Limb (tissue), 2 donors: ENCODE data around the gene EFHD1.
A peak's percentile ranks its signal among the peaks of the same experiment; 100 is the strongest.

Source experiments
- DNase-seq, 2 donors: peaks; one replicate each; pipeline ENCODE4 v3.0.0-alpha.2; 2016; ENCODE audit errors: extremely low spot score in 2 of 2

The EFHD1 gene

DNA sequence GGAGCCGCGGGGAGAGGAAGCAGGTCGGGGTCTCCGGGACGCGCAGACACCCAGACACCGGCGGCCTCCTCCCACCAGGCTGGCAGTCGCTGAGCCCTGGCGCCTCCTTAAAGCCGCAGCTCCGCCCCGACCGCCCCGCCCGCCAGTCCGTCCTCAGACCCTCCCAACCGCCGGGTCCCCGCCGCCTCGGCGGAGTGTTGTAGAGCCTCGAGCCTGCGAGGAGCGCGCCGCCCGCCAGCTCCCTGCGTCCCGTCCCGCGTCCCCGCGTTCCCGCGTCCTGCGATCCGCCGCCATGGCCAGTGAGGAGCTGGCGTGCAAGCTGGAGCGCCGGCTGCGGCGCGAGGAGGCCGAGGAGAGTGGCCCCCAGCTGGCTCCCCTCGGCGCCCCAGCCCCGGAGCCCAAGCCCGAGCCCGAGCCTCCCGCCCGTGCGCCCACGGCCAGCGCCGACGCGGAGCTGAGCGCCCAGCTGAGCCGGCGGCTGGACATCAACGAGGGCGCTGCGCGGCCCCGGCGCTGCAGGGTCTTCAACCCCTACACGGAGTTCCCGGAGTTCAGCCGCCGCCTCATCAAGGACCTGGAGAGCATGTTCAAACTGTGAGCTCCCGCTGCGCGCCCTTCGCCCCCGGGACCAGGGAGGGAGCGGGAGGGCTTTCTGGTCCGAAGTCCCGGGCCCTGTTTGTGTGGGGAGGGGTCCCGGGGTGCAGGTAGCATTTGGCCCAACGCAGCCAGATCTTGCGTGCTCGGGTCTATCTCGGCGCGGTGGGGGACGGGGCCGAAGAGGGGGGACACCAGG lies at the start of gene EFHD1:
TSS of gene EFHD1 (plus strand) at position 192 of the 793 bp plus-strand sequence. CDS start at position 293, 101 bp downstream.
- DNase-seq, result peak; percentile 64 to 85

GRCh38 chr2:232584238-232584637 lies 49.2 kb upstream of the EFHD1 start:
- no peak for DNase-seq

DNA sequence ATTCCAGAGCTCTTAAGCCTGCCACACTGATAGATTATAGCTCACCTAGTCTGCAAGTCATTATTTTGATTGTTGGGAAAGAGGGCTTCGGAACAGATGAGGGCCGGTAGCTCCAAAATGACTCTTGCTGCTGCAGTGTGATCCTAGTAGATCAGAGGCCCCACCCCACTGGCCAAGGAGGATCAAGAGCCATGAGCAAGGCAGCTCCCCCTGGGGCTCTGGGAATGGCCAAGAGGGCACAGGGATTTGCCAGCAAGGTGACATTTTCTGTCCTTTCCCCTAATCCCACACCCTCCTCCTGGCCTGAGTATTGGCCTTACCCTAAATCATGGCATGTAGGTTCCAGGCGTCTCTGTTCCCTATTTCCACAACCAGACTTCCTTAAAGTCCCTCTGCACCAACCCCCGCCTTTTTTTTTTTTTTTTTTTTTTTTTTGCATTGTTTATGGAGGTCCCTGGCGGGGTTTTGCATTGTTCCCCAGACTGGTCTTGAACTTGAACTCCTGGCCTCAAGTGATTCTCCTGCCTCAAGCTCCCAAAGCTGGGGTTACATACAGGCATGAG lies 46.4 kb upstream of the EFHD1 start:
- DNase-seq, result no peak

DNA sequence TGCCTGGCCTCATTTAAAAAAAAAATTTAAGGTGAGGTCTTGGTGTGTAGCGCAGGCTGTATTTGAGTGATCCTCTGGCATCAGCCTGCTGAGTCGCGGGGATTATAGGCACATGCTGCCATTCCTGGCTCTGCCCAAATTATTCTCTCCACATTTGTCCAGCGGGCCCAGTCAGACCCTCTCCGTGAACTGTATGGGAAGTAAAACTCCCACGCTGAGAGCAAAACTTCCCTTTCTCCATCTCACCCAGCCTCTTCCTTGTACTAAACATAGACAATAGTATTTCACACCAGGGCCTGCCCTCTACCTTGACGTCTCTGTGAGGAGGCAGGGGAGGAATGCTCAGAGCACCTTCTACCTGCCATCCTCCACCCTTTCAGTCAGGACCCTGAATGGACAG lies 45.9 kb upstream of the EFHD1 start:
- no peak for DNase-seq

GRCh38 chr2:232588031-232588430 lies 45.4 kb upstream of the EFHD1 start:
- no peak for DNase-seq

DNA sequence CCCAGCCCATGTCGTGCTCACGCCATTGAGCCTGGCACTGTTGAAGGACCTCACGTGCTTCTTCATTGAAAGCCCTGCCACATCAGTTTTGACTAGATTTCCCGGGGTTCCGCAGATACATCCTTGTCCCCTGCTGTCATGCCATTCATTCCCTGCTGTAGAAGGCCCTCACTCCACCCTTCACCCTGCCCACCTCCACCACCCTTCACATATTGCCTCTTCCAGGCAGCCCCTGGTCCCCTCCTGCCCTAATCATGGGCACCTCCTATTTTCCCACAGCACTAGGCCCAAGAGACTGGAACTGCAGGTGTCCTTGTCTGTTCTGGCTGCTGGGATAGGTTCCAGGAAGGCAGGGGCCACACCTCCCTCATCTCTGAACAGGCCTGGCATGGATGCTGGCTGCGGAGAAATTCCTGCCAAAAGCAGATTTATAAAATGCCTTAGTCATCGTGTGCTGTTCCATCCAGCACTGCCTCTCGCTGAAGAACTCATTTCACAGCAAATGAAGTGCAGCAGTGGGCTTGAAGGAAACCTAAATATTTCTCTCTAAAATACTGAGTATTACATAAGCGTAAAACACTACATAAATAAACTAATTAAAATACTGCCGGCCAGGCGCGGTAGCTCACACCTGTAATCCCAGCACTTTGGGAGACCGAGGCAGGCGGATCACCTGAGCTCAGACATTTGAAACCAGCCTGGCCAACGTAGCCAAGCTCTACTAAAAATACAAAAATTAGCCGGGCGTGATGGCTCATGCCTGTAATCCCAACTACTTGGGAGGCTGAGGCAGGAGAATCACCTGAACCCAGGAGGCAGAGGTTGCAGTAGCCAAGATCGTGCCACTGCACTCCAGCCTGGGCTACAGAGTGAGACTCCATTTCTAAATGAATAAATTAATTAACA lies 44.5 kb upstream of the EFHD1 start:
- DNase-seq, result peak; percentile 38 to 40

DNA sequence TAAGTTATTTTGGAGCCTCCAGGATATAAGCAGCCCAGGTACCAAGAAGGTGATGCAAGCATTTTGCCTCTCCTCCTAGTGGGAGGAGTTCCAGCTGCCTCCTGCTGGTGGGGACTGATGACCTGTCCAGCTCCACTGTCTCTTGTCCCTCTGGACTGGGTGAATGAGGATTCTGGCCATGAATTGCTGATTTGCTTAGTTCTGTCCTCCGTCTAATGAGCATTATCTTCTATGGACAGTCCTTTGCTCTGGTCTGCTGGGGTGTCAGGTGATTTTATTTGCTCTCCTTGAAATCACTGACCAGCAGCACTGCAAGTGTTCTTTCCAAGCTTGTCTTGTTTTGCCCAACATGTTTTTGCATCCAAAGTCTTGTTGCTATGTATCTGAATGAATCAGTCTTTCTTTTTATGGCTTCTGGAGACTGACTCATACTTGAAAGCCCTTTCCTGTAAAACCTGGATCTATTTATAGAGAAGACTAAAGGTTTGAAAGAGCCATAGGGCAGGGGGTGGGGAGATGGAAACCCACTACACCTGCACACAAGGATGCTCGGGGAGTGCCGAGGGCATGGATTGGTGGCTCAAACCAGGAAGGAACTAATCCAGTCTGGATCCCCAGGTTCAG lies 40.5 kb upstream of the EFHD1 start:
- DNase-seq, result no peak

DNA sequence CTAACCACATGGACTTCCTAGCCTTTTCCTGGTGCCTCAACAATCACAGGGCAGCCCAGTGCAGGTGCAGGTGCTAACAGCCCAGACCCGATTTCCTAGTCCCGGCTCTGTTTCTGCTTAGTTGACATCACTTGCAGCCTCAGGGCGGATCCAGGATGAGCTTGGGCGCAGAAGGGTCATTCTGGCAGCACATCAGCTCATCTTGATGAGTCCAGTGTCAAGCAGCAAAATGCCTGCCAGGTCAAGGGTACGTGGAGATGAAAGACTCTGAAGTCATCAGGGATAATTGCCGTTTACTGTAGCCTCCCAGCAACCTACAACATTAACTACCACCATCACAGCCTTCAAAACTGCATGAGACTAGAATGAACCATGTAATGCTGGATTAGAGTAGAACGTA lies 39.4 kb upstream of the EFHD1 start:
- DNase-seq, result no peak

GRCh38 chr2:232597362-232598079 lies 35.9 kb upstream of the EFHD1 start:
- no peak for DNase-seq

DNA sequence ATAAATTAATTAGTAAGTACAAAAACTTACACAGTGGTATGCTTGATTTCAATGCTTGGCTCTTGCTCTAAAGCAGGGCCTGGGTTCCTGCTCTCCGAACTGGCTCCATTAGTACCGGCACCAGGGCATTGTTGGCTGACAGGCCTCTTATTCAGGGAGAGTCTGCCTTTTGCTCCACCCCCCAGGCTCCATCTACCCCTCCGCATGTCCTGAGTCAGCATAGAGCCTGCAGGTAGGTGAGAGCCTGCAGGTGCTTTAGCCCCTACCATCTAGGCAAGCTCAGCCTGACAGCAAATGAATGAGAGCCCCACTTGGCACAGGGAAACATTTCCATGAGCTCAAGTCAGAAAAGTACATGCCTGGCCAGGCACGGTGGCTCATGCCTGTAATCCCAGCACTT lies 35.1 kb upstream of the EFHD1 start:
- DNase-seq, result no peak

DNA sequence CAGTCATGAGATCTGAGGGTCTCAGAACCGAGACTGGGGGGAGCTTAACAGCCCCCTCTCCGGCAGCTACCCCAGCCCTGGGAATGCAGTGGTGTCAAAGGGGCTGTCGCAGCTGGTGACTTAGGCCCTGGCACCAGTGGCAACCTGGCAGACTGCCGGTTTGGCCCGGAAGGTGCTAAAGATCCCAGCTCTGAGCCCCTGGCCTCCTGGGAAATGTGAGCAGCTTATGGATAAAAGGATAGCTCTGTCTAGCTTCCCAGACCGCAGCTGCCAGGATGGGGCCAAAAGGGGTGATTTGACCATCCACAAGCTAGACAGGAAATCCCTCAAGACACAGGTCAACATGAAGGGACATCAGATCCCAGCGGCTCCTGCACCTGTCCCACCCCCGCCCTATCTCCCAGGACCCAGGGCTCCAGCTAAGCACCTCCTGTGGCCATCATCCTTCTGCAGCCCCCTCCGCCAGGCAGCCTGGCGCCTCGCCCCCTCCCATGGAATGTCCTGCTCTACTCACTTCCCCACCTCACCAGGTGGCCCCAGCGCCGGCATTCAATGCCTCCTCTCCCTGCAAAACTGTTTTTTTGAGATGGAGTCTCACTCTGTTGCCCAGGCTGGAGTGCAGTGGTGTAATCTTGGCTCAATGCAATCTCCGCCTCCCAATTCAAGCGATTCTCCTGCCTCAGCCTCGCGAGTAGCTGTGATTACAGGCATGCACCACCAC lies 33.2 kb upstream of the EFHD1 start:
- no peak for DNase-seq

- DNase-seq, result no peak
These were observed 30.1 kb upstream of the EFHD1 start for GRCh38 chr2:232603283-232603682.

DNA sequence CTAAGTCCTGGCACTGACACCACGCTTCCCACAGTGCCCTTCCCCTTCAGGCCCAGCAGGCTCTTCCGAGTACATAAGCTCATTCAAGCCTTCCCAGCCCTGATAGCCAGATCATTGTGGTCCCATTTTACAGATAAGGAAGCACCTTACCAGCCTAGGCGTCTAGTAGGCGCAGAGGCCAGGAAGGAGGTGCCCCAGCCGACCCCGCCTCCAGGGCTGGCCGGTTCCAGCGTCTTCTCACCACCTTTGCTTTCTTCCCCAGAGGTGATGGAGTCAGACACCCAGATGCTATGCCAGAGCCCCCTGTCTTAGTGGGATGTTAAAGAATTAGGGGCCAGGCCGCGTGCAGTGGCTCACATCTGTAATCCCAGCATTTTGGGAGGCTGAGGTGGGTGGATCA lies 28.9 kb upstream of the EFHD1 start:
- no peak for DNase-seq

DNA sequence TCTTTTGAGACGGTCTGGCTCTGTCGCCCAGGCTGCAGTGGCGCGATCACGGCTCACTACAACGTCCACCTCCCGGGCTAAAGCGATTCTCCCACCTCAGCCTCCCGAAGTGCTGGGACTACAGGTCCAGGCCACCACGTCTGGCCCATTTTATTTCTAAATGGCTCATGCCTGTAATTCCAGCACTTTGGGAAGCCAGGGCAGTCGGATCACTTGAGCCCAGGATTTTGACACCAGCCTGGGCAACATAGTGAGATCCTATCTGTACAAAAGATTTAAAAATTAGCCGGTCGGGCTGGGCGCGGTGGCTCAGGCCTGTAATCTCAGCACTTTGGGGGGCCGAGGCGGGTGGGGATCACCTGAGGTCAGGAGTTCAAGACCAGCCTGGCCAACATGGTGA lies 26.4 kb upstream of the EFHD1 start:
- no peak for DNase-seq

DNA sequence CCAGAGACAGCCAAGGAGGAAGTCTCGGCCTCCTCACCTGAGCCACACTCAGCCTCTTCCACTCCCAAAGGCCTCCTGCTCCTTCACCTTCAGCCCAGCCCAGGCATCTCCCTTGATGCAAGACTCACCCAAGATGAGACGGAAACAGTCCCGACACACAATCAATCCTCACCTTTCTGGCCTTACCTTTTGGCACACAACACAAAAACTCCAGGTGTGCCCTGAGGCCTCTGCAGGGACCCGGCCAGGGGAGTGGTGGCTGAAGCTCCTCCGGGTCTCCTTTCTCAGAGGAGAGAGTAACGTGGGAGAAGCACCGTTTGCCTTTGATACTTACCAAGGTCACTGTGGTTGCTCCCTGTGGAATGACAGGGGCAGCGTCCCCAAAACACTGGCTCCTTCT lies 23.8 kb upstream of the EFHD1 start:
- DNase-seq, result no peak

DNA sequence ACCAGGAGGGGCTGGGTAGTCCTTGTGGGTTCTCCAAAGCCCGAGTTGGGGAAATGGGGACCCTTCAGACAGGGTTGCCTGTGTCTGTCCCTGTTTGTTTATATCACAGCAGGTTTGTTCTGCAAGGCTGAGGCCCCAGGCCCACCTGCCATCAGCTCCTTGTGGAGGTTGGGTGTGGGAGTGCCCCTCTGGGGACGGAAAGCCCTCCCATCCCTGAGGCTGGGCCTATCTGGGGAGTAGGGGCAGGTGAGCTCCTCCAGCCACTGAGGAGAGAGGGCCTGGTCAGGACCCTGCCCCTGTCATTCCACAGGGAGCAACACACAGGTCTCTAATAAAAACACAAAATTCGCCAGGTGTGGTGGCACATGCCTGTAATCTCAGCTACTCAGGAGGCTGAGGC lies 23.3 kb upstream of the EFHD1 start:
- DNase-seq, result no peak

DNA sequence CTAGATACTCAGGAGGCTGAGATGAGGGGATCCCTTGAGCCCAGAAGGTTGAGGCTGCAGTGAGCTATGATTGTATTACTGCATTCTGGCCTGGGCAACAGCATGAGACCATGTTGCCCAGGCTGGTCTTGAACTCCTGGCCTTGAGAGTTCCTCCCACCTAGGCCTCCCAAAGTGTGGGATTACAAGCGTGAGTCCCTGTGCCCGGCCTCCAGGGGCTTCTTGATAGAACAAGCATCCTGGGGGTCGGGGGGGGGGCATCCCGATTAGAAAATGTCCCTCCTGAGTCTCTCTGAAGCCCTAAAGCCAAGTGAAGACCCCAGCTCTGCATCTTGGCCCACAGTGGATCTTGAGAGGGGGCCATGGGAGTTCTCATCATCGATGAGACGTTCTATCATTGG lies 22.3 kb upstream of the EFHD1 start:
- no peak for DNase-seq

DNA sequence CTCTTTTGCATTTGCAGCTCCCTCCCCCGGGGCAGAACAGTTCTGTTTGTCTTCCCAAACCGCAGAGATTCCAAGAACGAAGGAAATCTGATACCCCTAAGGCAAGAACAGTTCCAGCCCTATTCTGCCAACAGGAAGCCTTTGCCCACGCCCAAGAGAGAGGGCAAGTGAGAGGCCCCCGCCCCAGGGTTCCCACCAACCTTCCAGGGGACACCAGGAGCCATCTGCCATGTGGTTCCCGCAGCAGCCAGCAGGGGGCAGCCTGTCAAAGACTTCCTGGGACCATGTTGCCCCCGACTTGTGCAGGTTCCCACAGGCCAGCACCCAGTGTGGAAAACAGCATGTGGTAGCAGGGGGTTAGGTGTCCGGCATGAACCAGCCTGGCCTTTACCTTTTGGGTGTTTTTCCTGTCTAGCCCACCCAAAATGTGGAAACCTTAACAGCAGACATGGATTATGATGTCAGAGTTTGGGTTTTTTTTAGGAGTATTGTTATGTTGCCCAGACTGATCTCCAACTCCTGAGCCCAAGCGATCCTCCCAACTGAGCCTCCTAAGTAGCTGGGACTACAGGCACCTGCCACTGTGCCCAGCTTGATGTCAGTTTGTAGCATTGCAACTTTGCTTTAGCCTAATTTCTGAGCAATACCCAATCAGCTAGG lies 21.7 kb upstream of the EFHD1 start:
- DNase-seq, result peak in 1 of 2 donors; percentile 57

DNA sequence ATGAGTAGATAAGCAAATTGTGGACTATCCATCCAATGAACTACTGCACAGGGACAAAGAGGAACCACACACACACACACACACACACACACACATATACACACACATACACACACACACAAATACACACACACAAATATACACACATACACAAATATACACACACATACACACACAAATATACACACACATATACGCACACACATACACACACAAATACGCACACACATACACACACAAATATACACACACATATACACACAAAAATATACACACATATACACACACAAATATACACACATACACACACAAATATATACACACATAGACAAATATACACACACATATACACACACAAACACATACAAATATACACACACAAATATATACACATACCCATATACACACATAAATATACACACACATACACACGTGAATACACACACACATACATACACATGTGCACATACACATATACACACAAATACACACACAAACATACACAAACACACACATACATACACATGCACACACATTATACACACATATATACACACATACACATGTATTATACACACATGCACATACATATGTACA lies 19.8 kb upstream of the EFHD1 start:
- DNase-seq, result no peak

DNA sequence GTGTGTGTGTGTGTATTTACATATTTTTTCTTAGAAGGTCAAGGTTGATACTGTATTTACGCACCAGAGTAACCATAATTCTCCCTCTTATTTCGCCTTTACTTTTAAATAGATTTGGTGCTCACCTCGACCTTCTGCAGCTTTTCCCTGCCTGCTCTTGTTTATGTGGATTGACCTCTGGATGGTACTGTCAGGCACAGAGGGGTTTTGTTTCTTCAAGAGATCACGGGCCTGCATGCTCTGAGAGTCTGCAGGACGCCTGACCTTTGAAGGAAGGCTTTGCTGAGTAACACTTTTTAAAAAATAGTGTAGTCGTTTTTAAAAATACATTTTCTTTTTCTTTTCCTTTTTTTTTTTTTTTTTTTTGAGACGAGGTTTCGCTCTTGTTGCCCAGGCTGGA lies 18.1 kb upstream of the EFHD1 start:
- no peak for DNase-seq
